ENCODE results near the gene ICAM5. TPM values are rescaled to one million over a fixed set of nuclear protein-coding genes. Genes with fewer than 3 reads are reported as not detected.

Gene ICAM5
- total RNA-seq, 1 experiment from 2014 or later: 1.6 TPM

DNA sequence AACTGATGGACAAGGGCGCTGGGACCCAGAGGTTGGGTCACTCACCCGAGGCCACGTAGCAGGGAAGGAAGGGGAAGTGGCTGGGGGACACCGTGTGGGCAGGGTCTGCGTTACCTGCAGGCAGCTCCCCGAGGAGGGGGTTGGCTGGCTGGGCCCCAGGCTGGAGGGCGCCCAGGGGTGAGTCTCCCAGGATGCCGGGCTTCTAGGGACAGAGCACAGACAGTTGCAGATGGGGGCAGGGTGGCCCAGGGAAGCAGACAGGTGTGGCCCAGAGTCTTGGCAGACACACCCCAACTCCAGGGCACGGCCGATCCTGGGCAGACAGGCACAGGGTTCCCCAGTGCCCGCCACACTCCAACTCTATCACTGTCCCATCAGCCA lies 31.7 kb downstream of the ICAM5 start:
- no peak overlapping the region for H3K14ac ChIP-seq (ENCODE audit: insufficient read depth, low read length)
- H3K23me2 ChIP-seq (ENCODE audit: insufficient read length, low read depth, low read length, poor library complexity, severe bottlenecking): no peaks in the 10 kb centered on the region
- no peak overlapping the region for H3K23ac ChIP-seq (ENCODE audit: insufficient read length, low read depth, low read length)
- no peak for DNase-seq
- Mint-ChIP-seq H3K27ac (no peak overlapping the region), H3K36me3 (ENCODE audit: insufficient read depth in 1 of 3, low read depth in 3 of 3) (peaks cover 25 to 69% (median 52%) of the 10 kb centered on the region in 3 experiments), H3K4me3 (no peak overlapping the region), H3K4me1 (peaks cover under 1% of the 10 kb centered on the region in 2 experiments; a peak in 3 of 4 replicates), H3K27me3 (ENCODE audit: low read depth) (no peaks in the 10 kb centered on the region), H3K9me3 (no peaks in the 10 kb centered on the region; a peak in 1 of 5 replicates)
- H3K79me1 ChIP-seq (ENCODE audit: insufficient read depth, low read depth, low read length, poor library complexity, severe bottlenecking): no peaks in the 10 kb centered on the region
- no peaks in the 10 kb centered on the region for H4K20me1 ChIP-seq (ENCODE audit: control insufficient read depth, insufficient read depth, insufficient read length)
- H3K79me2 ChIP-seq (ENCODE audit: insufficient read depth, low read length): no peaks in the 10 kb centered on the region
- no peak overlapping the region for H3T11ph ChIP-seq (ENCODE audit: low read length)
- H4K91ac ChIP-seq (ENCODE audit: insufficient read length, low read depth, low read length): no peak overlapping the region
- no peak overlapping the region for H2BK5ac ChIP-seq (ENCODE audit: insufficient read length, low read length)
- no peak for TF ChIP-seq CTCF (conservative IDR thresholded peaks at IDR 0.05)
- no peak overlapping the region for H3K18ac ChIP-seq (ENCODE audit: insufficient read length, low read depth, low read length)
- H2BK12ac ChIP-seq (ENCODE audit: insufficient read length, low read depth, low read length): no peak overlapping the region
- H3K27ac ChIP-seq (ENCODE audit: insufficient read length, low read depth, low read length): no peak overlapping the region
- H4K5ac ChIP-seq (ENCODE audit: insufficient read length, low read depth, low read length): no peak overlapping the region
- no peak overlapping the region for H3K4me2 ChIP-seq (ENCODE audit: insufficient read depth, insufficient read length, low read length)
- no peak overlapping the region for H2AK5ac ChIP-seq (ENCODE audit: insufficient read length, low read length)
- no peaks in the 10 kb centered on the region for H3K27me3 ChIP-seq (ENCODE audit: insufficient read depth, low read length)
- no peak overlapping the region for H2BK20ac ChIP-seq (ENCODE audit: low read depth, low read length, poor library complexity, severe bottlenecking)
- no peaks in the 10 kb centered on the region for H3K4me1 ChIP-seq (ENCODE audit: insufficient read depth, low read length)
- no CpG with 5 or more reads among the region's 11 CpGs for WGBS (ENCODE audit: extremely low coverage, insufficient read length, low lambda C conversion rate)
- no peak overlapping the region for H2BK120ac ChIP-seq (ENCODE audit: low read depth, low read length, poor library complexity, severe bottlenecking)
- H3K56ac ChIP-seq (ENCODE audit: insufficient read length, low read depth, low read length): no peak overlapping the region
- H2BK15ac ChIP-seq (ENCODE audit: low read depth, low read length): no peak overlapping the region
- no peak overlapping the region for H4K8ac ChIP-seq (replicated peaks; ENCODE audit: insufficient read length, low read depth, low read length)
- no peak overlapping the region for H3K4ac ChIP-seq (ENCODE audit: low read depth, low read length)
- H2AFZ ChIP-seq (ENCODE audit: low read length): no peak overlapping the region
- H3K9me3 ChIP-seq (ENCODE audit: control insufficient read depth, low read depth, low read length): no peaks in the 10 kb centered on the region
- no peak overlapping the region for H3K9ac ChIP-seq (ENCODE audit: extremely low read depth, insufficient read length, low read length)
